Pons (tissue), 1 donor: Measurements from ENCODE around the gene TRAF2.

Experiments used
- DNase-seq: peaks from one replicate; pipeline ENCODE4 v3.0.0-alpha.2; 2016; ENCODE audit warnings: low spot score

Gene TRAF2

DNA sequence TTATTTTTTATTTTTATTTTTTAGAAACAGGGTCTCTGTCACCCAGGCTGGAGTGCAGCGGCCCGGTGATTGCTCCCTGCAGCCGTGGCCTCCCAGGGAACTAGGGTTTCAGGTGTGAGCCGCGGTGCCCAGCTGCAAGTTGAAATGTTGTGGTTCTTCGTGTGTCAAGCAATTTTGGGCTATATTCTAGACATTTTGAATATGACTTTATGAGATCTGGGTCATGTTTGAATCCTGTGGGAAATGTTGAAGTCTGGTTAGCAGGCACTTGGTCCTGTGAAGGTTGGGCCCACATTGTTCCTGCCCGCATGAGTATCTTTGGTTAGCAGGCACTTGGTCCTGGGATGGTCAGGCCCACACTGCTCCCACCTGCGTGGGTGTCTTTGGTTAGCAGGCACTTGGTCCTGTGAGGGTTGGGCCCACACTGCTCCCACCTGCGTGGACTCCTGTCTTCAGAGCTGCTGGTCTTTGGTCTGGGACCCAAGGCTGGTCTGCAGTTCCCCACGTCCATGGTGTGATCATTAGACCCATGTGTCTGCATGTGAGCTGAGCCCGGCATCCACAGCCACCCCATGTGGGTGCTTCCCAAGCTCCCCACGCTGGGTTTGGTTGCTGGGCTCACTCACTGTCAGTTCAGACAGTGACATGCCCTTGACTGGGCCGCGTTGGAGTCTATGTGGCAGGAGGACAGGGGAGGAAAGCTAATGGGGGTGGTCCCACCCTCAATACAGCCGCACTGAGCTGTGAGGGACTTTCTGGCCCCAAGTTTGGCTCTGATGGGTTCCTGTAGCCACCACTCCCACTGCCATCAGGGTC is 51.1 kb downstream of the TRAF2 start:
- no peak for DNase-seq

DNA sequence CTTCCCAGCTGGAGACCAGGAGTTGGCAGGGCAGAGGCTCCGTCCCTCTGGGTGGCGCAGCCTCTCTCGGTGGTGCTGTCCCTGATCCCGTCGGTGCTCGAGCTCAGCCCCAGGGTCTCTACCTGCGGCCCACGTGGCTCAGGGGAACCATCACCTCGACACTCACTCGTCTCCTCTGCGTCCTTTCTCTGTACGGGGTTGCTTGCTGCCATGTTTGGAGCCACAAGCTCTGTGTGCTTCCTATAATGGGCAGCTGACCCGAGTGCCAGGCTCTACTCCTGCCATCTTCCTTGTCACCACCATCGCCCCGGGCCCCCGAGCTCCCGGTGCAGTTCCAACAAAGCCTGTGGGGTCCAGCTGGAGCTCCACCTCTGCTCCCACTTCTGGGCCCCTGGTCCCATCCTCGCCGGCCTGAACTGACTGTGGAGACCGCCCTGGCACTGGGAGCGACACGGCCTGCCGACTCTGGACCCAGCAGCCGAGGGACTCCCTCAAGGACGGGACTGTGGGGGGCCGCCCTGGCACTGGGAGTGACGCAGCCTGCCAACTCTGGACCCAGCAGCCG is 53.2 kb downstream of the TRAF2 start:
- no peak for DNase-seq

DNA sequence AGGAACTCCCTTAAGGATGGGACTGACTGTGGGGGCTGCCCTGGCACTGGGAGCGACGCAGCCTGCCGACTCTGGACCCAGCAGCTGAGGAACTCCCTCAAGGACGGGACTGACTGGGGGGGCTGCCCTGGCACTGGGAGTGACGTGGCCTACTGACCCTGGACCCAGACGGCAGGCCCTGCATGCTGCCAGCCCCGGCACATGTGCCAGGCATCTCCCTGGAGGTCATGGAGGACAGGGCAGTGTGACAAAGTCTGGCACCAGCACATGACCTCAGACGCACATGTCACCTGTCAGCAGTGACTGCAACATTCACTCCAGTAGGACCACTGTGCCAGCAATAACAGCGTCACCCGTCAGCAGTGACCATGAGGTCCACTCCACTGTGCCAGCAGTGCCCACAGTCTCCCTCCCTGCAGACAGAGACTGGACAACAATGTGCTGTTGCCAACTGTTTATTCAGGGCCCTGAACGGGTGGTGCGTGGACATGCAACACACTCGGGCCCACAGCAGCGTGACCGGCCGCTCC is 53.7 kb downstream of the TRAF2 start:
- peak; percentile 88 for DNase-seq

DNA sequence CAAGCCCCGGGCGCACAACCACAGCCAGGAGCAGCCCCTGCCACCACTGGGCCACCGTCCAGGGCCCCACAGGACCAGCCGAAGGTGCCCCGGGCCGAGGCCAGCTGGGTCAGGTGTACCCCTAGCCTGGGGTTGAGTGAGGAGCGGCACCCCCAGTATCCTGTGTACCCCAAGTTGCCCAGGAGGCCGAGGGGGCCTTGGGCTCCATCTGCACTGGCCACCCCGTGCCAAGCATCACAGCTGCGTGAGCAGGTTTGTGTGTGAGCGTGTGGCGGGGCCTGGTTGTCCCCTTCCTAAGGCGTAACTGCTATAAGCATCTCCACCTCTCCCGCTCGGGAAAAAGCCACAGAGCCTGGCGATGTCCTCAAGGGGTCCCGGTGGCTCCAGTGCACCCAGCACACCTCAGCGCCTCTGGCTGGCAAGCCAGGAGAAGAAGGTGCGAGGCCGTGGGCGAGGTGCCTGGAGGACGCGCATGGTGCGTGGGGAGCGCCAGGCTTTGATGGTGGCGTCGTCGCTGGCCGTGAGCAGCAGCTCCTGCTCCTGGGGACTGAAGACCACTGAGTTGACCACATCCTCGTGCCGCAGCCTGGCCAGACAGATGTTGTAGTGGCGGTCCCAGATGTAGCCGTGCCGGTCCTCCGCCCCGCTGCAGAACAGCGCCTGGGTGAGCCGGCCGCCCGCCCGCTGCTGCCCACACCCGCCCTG is 54.4 kb downstream of the TRAF2 start:
- no peak for DNase-seq

DNA sequence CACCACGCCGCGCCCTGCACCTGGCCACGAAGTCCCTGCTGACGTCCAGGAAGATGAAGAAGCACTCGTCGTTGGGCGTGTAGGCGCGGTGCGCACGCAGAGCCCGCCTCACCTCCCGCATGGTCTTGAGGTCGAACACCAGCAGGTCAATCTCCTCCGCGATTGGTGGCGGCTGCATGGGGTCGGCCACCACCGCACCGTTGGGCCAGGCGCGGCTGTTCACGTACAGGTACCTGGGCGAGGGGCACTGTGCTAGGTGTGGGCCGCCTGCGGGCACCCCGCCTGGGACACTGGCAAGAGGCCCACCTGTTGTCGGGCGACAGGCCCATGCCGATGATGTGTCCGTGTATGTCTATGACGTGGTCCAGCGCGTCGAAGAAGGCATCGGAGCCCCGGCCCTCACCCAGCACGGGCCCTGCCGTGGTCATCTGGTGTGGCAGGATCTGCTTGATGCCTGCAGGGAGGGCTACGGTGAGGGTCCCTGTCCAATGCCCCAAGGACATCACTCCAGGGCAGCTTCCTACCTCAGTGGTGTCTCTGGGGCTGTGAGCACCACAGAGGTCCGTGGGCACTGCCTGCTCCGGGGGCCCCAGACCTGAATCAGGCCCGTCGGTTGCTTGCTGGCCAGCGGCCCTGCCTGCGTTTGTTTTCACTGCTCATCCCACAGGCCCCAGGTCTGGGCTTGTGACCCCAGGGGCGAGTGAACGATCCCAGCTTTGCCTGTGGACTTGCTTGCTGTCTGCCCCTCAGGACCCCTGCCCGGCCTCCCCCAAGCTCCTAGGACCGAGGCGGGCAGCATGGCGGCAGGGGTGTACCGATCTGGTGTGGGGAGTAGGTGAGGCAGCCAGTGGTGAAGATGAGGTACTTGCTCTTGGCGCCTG is 55.2 kb downstream of the TRAF2 start:
- DNase-seq = no peak

DNA sequence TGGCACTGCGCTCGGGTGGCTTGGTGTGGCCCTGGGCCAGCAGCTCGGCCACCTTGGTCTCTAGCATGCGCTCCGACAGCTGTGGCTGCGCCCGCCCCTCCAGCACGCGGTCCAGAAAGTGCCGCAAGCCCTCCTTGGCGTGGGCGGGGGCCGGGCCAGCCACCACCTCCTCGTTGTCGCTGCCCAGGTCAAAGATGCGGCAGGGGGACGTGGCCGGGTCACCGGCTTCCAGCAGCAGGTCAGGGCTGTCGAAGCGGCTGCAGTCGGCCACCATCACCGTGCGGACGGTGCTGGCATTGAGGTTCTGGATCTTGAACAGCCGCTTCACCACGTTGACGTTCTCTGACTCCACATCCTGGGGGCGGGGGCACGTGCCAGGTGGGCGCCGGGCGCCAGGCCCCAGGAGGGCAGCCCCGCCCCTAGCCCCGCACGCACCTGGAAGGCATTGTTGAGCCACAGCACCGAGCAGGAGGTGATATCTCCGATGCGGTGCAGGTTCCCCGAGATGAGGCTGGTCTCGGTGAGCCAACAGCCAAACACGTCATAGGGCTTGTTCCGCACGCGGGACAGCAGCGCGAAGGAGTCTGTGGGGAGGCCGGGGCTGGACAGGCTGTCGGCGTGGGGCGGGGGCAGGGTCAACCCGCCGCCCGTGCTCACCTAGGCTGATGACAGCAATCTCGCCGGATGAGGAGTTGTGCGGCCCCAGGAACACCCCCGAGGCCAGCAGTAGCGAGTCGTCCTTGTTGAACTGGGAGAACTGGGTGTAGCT is 56.0 kb downstream of the TRAF2 start:
- no peak for DNase-seq

DNA sequence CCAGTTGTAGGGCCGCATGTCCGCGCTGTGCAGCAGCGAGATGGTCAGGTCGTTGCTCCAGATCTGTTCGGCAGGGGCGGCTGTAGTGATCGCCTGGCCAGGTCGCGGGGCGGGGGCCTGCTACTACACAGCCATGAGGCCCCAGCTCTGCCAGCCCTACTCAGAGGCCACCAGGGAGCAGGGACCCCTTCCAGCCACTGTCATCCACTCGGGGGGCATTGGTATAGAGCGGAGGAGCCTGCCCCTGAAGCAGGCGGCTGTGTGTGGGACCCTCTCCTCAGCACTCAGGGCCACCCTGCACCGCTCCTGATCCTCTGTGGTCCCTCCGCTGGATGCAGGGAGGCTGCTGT is 56.5 kb downstream of the TRAF2 start:
- no peak for DNase-seq

DNA sequence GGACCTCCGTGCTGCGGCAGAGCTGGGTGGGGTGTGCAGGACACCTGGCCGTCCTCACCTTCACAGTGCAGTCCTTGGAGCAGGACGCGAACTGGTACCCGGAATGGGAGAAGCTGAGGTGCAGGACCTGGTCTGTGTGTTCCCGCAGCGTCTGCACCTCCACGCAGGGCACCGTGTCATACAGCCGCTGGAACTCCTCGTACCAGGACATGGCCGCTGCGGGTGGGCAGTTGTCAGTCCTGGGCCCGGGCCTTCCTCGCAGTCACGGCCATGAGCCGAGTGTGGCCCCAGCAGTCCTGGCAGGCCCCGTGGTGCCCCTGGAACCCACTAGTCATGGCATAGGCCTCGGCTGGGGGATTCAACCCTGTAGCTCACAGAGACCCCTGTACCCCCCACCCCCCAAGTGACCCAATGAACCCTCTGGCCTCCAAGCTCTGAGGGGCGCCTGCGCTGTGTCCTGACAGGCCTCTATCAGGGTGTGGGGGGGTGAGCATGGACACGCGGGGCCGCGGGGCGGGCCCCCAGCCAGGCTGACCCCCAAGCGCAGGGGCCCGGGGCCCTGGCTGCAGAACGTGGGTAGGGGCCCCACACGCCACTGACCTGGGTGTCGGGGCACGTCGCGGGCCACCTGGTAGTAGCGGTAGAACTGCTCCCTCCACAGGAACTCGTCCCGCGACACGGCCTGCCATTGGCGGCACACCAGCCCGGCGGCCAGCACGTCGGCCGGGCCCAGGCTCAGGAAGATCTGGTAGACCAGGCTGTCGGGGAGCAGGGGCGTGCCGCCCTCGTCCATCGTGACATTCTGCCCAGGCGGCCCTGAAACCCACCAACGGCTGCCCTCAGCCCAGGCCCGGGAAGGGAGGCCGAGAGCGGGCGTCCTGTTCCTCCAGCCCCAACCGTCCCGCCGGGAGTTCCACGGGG is 57.2 kb downstream of the TRAF2 start:
- no peak for DNase-seq

DNA sequence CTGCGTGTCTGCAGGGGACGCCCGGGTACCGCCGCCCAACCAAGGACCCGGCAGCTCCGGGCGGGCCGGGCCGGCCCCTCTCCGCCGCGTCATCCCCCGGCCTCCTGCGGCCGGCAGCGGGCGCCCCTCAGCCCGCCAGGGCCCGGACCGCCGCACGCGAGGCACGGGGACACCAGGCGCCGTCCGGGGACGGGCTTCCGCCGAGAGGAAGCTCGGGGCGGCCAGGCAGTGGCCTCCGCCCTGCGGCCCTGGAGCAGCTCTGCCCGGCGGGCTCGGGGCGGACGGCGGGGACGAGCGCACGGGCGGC is 57.8 kb downstream of the TRAF2 start:
- no peak for DNase-seq

DNA sequence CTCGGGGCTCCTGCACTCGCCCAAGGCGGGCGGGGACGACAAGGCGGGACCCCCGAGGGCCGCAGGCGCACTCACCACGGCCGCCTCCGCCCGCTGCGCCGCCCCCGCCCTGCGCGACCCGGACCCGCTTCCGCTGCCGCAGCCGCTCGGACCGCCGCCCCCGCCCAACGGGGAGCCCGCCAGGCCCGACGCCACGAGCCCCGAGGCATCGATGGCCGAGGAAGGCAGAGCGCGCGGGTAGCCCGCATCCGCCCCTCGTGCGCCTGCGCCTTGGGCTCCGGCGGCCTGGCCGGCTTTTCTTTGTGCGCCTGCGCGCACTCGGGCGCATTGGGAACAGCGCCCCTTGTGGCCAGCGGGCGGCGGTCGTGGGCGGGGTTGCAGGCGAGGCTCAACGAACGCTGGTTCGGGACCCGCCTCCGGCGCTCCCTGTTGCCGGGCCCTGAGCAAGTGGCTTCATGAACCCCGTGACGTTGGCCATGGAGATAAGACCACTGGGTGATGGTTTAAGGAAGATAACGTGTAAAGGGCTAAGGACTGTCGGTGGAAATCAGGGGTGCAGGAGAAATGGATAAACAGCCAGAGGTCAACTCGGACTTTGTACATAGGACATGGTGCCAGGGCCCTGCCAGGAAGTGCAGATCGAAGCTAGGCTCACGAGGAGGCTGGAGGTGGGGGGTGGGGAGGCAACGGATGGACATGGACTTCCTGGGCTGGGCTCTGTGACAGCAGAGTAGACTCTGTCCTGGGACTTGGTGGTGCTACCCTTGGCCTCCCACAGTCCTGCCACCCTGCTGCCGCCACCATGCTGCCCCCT is 58.4 kb downstream of the TRAF2 start, which contains the start of the genes C8G and FBXW5:
Gene C8G (plus strand): TSS at position 725 of the 814 bp plus-strand sequence. CDS start 78 bp downstream, at position 803.
Gene FBXW5 (minus strand): TSS at position 220 of the 814 bp plus-strand sequence. CDS start 655 bp downstream, outside the sequence.
- DNase-seq = peak; percentile 85

DNA sequence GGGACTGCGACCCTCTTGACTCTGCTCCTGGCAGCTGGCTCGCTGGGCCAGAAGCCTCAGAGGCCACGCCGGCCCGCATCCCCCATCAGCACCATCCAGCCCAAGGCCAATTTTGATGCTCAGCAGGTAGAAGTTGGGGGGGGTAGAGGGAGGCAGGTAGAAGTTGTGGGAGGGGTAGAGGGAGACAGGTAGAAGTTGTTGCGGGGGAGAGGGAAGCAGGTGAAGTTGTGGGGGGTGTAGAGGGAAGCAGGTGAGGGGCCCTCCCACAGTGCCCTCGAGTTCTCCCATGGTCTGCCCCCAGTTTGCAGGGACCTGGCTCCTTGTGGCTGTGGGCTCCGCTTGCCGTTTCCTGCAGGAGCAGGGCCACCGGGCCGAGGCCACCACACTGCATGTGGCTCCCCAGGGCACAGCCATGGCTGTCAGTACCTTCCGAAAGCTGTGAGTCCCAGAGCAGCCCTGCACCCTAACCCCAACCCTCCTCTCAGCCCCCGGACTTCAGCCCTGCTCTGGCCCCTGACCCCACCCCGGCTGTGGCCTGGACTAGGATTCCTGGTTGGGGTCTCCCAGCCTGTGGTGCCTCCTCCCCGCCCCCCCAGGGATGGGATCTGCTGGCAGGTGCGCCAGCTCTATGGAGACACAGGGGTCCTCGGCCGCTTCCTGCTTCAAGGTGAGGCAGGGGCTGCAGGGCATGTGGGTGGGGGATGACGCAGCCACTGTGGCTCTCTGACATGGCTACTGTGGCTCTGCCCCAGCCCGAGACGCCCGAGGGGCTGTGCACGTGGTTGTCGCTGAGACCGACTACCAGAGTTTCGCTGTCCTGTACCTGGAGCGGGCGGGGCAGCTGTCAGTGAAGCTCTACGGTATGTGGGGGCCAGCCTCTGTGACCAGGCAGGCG is 59.3 kb downstream of the TRAF2 start:
- no peak for DNase-seq

DNA sequence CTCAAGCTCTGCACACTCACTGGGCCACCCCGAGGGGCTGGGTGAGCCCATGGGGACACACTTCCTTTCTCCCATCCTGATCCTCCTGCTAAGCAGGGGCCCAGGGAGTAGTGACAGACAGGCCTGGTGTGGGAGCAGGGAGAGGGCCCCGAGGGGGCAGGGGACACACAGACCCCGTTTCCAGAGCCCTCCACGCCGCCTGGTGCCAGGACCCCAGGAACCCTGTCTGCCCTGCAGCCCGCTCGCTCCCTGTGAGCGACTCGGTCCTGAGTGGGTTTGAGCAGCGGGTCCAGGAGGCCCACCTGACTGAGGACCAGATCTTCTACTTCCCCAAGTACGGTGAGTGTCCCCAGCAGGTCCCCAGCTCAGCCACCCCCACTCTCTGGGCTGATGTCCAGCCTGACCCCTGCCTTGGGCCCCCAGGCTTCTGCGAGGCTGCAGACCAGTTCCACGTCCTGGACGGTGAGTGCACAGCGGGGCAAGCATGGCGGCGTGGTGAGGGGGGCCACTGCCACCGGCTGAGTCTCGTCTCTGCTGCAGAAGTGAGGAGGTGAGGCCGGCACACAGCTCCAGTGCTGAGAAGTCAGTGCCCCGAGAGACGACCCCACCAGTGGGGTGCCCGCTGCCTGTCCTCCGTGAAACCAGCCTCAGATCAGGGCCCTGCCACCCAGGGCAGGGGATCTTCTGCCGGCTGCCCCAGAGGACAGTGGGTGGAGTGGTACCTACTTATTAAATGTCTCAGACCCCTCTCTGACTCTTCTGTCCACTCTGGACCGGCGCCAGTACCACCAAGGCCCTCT is 60.1 kb downstream of the TRAF2 start:
- DNase-seq = no peak

DNA sequence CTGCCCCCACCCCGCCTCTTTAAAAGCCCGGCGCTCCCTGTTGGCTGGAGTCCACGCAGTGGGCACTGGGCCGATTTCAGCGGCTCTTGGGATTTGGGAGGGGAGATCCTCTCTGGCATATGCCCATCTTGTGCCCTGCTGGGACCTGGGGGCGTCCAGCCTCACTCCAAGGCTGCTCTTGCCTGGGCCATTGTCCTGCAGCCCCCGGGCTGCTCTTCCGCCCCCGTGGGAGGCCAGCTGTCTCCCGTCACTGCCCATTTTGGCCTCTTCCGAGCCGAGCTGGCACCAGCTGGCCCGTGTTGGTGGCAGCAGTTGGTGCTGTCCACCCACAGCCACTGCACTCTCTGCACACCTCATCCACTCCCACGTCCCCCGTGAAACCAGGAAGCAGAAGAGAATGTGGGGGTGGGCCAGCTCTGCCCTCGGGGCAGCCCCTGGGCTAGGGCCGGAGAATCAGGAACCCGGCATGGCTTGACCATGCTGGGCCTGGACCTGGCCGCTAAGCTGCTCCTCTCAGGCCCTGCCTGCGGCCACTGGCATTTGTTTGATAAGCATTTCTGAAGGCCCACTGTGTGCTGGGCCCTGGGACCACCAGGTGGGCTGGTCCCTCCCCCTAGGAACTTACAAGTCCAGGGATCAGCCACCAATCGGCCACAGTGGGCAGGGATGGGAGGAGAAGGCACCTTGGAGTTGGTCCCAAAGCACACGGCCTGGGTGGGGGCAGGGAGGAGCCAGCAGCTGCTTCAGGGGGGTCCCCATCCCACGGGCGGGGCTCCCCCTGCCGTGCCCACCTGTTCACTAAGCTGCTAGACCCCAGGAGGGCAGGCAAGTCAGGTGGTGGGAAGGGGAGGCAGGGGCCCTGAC is 60.9 kb downstream of the TRAF2 start:
- DNase-seq = peak; percentile 60

DNA sequence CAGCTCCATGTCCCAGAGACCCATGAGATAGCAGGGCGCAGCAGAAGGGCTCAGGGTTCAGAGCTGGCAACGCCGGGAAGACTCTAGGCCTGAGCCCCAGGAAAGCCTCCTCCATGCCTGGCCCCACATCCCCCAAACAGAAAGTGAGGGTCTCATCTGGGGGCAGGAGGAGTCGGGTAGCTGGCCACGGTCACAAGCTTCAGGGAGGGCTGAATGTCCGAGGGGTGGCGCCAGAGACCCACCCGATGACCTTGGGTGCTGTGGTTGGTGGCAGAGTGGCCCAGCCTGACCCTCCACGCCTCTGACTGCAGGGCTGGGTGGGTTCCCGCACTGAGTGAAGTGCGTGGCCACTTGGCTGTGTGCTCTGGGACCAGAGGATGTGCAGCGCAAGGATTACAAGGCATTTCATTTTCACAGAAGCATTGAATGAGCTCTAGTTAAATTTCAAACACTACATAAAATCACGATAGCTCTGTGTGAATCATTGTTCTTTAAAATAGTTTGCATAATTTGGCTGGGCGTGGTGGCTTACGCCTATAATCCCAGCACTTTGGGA is 61.7 kb downstream of the TRAF2 start:
- peak; percentile 79 for DNase-seq

DNA sequence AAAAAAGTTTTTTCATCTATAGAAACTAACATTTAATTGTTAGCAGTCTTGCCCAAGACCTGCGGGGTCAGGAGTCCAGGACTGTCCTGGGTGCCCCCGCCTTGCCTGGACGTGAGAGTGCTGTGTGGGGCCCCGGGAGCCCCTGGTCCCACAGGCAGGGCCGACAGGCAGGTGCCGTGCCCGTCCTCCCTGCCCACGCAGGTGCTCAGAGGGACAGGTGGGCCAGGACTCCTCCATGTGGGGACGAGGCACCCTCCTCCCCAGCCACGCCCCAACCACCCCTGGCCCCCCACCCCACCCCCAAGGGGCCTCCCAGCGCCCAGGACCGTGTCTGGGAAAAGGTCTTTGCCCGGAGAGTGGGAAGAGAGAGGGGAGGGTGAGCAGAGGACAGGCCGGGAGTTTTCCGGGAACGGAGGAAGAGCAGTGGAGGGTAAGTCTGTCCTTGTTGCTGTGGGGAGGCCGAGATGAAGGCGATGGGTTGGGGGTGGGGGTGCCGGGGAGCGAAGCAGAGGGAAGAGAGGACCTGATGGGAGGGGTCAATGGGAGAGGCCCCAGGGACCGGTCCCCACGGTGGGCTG is 63.0 kb downstream of the TRAF2 start:
- no peak for DNase-seq
